Smooth muscle cell of the brain vasculature (primary cell): ENCODE results near the gene COL27A1.

Source experiments
- DNase-seq: peaks from one replicate; pipeline ENCODE4 v3.0.0-alpha.2; 2012; ENCODE audit warnings: low read depth, low spot score

Gene COL27A1

DNA sequence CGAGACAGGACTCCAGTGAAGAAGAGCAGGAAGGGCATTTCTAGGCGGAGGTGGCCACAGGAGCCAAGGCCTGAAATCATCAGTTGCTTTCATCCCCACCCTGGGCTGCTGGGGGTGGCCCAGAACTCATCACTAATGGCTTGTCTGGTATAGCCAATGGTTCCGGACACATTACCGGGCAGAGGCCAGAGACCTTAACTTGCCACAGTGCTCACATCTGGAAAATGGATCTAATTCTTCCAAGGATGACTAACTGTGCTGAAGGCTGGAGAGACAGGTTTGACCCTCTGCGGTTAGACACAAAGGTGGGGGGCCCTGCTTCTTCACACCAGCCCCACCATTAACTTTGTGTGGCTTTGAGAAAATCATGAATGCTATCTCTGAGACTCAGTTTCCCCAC is 6.2 kb upstream of the COL27A1 start:
- DNase-seq = no peak

DNA sequence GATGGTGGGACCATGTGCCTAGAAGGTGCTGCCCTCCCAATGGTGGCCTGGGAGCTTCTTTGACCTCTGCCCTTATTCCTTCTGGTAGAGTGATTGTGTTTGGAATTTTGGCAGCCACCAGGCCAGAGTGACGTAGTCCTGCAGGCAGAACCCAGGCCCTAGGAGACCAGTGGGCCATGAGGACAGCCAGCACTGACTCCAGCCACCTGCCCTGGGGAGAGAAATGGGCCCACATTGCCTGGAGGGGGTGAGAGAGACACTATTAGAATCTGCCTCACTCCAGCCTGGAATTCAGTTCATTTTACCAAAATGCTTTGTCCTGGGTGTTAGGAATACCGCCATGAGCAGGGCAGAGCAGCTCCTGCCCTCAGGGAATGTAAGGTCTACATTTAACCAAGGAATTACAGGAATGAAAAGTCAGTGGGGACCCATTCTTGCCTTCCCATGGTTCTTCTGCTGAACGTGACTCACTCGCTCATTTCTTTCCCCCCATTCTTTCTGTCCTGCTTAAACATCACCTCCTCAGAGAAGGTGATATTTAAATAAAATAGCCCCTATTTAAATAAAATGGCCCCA is 5.5 kb upstream of the COL27A1 start:
- DNase-seq = no peak

DNA sequence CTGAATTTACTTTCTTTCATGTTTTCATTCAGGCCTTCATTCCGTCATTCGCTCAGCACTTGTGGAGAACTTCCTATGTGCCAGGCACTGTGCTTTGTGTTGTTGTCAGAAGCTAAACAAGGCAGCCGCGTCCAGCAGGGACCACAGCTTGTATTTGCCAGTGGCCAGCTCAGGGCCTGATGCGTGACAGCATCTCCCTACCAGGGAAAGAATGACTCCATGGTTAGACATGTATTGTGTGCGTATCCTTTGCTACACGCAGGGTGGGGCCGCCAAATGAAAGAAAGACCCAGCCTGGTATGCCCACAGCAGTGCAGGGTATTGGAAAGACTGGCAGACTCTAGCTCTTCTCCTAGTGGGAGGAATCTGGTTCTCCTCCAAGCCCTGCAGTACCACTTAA is 4.7 kb upstream of the COL27A1 start:
- no peak for DNase-seq

DNA sequence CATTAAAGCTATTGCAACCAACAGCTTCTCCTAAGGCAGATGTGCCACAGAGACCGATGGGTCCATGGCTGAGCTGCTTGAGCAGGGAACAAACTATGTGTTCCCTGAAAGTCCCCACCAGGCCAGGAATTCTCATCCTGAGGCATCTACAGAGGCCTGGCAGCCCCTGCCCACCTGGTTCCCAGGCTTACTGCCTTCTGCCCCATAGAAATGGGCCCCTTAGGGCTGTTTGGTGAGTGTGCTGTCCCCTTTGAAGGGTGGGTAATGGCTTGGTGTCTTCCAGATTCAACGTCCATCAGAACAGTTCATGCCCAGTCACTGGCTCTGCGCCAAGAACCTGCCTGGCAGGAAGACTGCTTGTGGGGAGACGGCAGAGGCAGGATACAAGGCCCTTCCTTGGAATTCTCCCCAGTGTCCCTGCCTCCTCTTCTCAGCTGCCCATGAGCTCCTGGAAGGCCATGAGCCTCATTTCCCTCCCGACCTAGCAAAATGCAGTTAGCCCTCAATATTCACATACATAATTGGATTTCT is 3.8 kb upstream of the COL27A1 start:
- no peak for DNase-seq

DNA sequence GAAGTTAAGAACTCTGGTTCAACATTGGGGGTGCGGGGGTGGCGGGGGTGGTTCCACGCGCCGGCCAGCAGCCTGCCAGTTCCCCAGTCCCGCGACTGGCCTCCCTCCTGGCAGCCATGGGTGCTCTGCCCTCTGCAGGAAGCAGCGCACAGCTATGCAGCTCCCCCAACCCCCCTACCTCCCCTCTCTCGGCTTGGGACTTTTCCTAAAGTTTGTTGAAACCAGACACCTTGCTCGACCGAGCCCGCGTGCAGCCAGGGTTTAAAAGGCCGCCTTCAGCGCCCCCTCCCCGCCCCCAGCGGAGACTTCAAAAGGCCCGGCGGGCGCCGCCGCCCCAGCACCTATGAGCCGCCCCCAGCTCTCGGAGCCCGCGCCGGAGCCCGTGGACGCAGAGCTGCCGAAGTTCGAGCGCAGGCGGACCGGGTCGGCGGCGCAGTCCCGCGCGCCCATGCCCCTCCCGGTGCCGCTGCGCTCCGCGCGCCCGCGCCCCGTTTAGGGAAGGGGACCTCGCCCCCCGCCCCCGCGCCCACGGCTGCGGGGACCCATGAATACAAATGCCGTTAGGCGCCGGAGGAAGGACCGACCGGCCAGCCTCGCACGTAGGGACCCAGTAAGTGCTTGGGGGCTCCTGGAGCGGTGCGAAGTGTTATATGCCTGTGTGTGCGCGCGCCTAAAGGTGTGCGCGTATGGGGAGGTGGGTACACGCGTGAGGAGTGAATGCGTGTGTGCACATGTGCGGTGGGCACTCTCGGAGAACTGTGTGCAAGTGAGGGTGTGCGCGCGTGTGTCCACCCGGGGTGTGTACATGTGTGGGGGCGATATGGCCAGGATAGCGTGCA is 1.4 kb upstream of the COL27A1 start:
- DNase-seq = no peak

DNA sequence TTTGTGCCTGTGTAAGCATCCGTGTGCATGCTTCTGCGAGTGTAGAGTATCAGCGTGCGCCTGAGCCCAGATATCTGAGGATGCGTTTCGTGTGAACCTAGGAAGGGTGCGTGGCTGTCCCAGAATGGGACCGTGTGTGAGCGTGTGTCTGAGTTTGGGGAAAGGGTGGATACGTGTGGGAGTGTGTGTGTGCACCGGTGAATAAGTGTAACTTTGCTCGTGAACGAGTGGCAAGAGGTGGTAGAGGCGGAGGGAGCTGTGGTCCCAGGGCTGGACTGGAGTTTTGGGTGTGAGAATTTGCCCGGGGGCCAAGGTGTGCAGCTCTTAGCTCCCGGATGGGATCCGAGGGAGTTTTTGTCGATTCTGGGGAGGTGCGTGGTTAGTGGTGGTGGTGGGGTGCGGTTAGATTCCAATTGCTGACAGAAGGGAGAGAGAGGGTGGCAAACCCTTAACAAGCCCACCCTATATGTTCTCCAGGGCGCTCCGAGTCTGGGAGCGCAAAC is 686 bp upstream of the COL27A1 start:
- DNase-seq = no peak

DNA sequence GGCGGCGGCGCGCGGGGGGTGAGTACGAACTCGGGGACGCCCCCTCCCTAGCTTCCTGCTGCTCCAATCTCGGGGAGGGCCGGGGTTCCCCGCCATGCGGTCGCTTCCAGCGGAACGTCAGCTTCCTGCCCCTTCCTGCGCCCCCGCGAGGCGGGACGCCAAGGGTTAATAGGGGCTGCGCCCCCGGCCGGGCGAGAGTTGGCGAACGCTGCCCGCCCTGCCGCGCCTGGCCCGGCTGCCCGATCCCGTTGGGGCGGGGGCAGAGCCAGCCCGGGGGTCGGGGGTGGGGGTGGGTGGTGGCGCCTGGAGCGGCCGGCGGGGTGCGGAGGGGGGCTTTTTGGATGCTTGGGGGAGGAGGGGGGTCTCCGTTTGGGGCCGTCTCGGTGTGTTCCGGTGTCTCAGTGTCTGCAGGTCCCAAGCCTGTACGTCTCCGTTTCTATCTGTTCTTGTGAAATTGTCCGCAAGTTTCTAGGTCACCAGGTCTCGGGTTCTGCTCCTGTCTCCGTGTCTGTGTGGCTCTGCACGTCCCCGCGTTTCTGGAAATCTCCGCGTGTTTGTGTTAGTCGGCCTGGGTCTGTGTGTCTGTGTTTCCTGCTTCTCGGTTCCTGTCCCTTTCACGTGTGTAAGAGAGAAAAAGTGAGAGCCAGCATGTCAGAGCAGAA is 789 bp downstream of the COL27A1 start:
- DNase-seq = no peak

DNA sequence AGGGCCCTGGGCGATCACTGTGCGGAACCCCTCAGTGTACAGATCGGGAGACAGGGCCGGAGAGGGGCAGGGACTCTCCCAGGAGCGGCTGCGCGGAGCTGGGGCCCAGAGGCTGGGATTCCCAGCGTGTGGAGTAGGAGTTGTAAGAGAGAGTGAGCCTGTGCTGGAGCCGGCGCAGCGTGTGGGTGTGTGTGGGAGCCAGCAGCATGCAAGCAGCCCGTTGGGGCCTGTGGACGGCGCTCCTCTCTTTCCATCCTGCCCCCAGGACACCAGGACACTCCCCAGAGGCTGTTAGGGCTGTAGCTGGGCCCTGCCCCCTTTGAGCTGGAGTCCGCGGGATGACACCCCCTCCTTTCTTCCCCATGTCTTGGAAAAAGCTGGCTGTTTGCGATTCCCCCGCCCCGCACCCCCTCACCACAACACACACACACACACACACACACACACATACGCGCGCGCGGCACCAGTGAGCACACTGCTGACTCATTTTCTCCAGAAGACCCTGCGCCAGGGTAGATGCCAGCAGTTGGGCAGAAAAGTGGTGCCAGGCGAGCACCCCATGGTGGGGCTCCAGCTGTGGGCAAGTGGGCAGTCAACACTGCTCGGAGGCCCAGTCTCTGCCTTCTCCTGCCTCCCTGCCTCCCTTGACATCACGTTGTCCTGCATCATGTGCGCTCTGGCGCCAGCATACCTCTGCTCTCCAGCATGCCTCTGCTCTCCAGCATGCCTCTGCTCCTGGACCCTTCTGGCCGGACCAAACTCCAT is 1.5 kb downstream of the COL27A1 start:
- DNase-seq = peak; percentile 53

DNA sequence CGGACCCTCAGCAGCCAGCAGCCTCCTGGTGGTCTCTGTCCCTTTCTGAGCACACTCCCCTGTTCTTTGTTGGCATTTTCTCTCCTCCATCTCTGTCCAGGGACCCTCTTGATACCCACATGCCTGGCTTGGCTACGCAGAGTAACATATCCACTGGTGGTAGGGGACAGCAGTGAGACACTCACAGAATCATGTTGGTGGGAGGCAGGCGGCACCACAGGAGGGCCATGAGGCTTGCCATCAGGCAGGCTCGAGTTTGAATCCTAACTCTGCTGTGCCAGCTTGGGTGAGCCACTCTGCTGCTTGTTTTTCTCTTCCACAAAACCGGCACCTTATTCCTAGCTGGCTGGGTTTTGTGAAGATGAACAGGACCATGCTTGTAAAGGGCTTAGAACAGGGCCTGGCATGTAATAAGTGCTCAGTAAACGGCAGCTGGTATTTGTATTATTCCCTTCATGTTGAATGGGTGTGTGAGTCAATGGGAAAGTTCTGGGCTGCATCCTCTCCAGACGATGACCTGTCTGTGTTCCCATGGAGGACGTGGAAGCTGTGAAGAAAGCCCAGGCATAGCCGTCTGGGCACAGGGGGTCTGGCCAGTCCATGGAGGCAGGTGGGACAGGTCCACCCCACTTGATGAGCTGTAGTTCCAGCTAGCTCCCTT is 2.3 kb downstream of the COL27A1 start:
- DNase-seq = no peak

DNA sequence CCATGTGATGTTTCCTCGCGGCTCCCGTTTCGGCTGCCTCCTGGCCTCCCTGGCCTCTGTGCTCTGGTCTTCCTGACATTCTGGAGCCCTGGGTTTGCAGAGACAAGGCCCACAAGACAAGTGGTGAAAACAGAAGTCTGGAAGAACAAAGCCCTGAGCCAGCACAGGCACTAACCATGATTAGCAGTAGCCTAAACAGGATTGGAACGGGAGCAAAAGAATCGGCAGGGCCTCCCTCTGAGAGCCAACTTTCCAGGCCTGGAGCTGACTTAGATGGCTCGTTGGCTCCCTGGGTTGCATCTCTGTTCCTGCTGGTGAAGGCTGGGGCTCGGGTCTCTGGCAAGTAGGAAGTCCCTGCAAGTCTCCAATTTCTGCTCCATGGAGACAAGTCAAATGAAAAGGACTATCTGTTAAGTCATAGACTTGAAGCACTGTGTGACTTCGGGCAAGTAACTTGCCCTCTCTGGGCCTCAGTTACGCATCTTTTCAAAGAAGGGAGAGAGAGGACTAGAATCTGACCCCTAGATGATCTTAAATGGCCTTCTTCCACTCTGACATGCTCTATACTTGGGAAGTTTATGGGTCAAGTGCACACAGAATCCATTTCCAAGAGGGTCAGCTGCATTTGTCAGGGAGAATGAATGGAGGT is 3.3 kb downstream of the COL27A1 start:
- no peak for DNase-seq

DNA sequence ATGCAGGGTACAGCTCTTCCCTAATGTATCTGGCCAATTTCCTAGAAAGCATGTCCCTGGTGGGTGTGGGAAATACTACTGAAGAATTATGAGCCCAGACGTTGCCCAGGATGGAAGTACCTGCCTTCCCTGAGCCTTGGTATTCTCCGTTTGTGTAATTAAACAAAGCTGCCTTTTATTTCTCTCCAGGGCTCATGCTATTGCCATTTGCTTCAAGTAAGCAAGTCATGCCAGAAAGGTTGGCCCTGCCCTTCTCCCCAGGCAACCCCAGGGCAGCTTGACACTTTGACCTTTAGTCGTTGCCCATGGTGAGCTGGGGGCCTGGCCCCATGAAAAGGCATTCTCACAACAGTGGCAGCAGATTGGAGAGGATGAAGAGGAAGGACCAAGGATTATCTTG is 4.4 kb downstream of the COL27A1 start:
- no peak for DNase-seq

DNA sequence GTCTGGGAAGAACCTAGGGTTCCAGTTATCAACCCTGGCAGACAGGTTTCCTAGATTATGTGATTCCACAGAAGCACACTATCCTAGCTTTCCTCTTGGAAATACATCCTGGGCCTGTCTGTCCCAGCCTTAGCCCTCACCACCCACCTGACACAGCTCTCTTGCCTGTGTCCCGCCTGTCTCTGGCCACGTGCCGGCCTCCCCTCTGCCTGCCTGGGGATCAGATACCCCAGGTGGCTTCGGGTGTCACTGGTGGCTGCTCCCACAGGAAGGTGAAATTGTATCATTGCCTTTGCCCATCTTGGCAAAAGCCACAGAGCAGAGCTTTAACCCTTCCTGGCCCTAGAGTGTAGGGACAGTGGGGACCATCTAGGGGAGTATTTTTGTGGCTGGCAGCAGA is 6.2 kb downstream of the COL27A1 start:
- no peak for DNase-seq

DNA sequence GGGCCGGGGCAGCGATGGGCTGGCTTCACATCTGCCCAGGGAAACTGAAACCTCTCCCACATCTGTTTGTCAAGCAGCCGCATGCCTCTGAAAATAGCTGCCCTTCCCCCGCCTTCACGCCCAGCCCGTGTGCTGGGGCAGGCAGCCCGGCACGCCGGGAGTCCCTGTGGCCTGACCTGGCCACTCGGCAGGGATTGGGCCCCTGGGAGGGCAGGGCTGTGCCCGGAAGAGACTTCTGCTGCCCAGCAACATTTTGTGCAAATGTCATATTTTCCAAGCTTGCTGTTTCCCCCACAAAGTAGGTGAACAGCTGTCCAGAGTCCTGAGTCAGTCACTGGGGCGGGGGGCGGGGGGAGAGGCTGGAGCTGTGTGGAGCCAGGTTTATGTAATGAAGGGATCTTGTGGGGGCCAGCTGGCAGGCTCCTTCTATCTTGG is 8.2 kb downstream of the COL27A1 start:
- DNase-seq = no peak

DNA sequence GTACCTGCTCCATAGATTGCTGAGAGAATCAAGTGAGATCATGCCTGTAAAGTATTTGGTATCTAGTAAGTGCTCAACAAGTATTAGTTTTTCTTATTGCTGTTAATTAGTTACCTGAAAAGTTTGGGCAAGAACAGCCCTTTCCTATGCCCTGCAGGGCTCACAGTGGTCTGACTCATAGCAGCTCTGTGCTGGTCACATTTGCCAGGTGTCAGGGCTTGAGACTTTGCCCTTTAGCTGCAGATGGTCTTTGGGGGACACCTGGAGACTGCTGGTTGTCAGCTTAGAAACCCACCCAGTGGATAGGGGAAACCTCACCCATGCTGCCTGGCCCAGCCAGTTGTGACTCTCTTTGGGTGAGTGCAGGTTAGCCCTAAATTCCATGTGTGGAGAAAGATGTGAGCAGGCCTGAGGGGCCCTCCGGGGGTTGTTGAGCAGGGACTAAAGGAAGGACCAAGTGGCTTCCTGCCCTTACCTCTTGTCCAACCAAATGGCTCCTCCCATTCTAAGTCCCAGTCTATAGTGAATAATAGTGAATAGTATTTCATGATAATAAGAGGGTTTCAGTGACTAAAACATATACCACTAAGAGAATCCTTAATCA is 9.0 kb downstream of the COL27A1 start:
- DNase-seq = no peak

DNA sequence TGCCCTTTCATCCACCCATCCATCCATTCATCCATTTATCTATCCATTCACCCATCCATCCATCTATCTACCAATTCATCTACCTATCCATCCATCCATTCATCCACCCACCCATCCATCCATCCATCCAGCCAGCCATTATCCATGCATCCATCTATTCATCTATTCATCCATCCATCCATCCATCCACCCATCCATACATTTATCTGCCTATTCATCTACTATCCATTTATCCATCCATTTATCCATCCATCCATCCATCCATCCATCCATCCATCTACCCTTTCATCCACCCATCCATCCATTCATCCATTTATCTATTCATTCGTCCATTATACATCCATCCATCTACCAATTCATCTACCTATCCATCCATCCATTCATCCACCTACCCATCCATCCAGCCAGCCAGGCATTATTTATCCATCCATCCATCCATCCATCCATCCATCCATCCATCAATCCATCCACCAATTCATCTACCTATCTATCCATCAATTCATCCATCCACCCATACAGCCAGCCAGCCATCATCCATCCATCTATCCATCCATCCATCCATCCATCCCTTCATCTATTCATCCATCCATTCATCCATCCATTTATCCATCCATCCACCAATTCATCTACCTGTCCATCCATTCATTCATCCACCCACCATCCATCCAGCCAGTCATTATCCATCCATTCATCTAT is 10.2 kb downstream of the COL27A1 start:
- no peak for DNase-seq

DNA sequence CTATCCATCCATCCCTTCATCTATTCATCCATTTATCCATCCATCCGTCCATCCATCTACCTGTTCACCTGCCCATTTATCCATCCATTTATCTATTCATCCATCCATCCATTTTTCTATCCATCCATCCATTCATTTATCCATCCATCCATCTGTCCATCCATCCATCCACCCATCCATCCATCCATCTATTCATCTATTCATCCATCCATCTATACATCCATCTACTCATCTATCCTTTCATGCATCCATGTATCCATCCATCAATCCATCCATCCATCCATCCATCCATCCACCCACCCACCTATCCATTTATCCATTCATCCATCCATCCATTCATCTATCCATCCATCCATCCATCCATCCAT is 10.8 kb downstream of the COL27A1 start:
- DNase-seq = no peak

DNA sequence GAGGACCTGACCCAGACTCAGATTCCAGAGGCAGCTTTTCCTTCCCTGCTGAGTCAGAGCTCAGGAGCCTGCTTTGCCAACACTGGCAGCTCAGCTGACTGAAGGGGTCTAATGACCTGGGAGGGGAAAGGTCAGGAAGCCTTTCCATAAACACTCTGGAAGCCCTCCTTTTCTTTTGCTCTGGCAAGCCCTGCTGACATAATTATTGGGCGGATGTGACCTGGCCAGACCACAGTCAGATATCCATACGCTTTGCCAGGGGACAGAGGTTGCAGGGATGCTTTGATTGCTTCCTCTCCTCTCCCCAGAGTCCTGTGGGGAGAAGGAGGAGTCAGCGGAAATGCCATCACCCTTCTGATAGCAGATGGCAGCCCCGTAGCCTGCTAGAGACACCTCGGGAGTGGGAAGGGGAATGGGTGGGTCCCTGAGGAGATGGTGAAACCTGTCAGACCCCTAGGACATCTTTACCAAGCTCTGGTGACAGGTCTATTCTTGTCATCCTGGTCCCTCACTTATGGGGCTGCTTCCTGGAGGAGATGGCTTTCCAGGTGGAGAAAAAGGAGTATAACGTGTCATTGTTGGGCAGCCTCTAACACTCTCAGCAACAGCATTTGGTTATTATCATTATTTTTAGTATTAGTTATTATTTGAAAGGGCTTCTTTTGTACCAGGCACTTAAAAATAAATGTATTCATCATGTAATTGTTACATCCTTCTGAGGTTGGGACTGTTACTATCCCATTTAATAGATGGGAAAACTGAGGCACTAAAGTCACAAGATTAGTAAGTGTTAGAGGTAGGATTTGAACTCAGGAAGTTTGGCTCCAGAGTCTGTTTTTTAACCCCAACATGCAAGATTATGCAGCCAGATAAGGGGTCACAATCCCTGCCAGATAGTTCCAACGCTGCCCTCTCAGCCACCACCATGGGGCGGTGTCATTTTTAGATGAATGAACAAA is 11.6 kb downstream of the COL27A1 start:
- no peak for DNase-seq

DNA sequence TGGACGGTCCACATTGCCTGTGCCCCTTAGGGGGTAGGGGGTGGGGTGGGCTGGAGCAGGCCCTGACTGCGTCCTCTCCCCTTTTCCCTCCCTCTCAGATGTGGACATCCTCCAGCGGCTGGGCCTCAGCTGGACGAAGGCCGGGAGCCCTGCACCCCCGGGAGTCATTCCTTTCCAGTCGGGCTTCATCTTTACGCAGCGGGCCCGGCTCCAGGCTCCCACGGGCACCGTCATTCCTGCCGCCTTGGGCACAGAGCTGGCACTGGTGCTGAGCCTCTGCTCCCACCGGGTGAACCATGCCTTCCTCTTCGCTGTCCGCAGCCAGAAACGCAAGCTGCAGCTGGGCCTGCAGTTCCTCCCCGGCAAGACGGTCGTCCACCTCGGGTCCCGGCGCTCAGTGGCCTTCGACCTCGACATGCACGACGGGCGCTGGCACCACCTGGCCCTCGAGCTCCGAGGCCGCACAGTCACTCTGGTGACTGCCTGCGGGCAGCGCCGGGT is 12.3 kb downstream of the COL27A1 start:
- DNase-seq = no peak
